H1 (cell line): ENCODE results near the gene NABP1. TPM values are rescaled to one million over a fixed set of nuclear protein-coding genes. Genes with fewer than 3 reads are reported as not detected.

Source experiments
- CTCF ChIA-PET: fragments of 300-600 bp; sonication (Branson Sonifier 250); formaldehyde crosslinking; loops from one replicate; lab custom pipeline; 2021; ENCODE audit not compliant: partially characterized antibody; lab: Charles Lee
- POLR2A ChIA-PET: fragments of 300-600 bp; sonication (Branson Sonifier 250); formaldehyde crosslinking; loops from one replicate; lab custom pipeline; 2021; ENCODE audit warnings: inconsistent platforms; ENCODE audit not compliant: partially characterized antibody; lab: Charles Lee
- DNase-seq, 2 experiments: peaks; one replicate each; pipeline versions ENCODE4 v3.0.0 to v3.0.0-alpha.2; 2010 to 2022; ENCODE audit warnings: low spot score in 2 of 2, low read depth in 1 of 2, mixed read lengths in 1 of 2
- FAIRE-seq: peaks from 2 replicates; lab custom pipeline; 2011; peaks lifted over from hg19 to GRCh38; lab: Jason Lieb, UNC
- H2AFZ ChIP-seq: 2 replicates; pipeline ENCODE4 v1.8.1; 2012; ENCODE audit warnings: low read length, inconsistent platforms
- H2AK5ac ChIP-seq: 2 replicates; pipeline ENCODE4 v1.6.1; 2013; ENCODE audit warnings: low read depth, low read length
- H2BK120ac ChIP-seq: replicated peaks from 2 replicates; pipeline ENCODE3; 2013; ENCODE audit warnings: low read depth, low read length, inconsistent platforms
- H2BK12ac ChIP-seq: 2 replicates; pipeline ENCODE4 v1.6.1; 2013; ENCODE audit warnings: low read depth, low read length
- H2BK15ac ChIP-seq: 2 replicates; pipeline ENCODE4 v1.6.1; 2013; ENCODE audit warnings: low read length
- H2BK20ac ChIP-seq: 2 replicates; pipeline ENCODE4 v1.6.1; 2013; ENCODE audit warnings: low read length
- H2BK5ac ChIP-seq: 2 replicates; pipeline ENCODE4 v1.6.1; 2013; ENCODE audit warnings: low read depth, low read length
- H3K14ac ChIP-seq: 2 replicates; pipeline ENCODE4 v1.6.1; 2013; ENCODE audit warnings: inconsistent platforms; ENCODE audit not compliant: insufficient read length
- H3K18ac ChIP-seq: 2 replicates; pipeline ENCODE4 v1.6.1; 2013; ENCODE audit warnings: low read length; ENCODE audit errors: extremely low read depth
- H3K23ac ChIP-seq: 2 replicates; pipeline ENCODE4 v1.6.1; 2013; ENCODE audit warnings: inconsistent platforms; ENCODE audit not compliant: insufficient read length
- H3K23me2 ChIP-seq: 2 replicates; pipeline ENCODE4 v1.6.1; 2013; ENCODE audit warnings: low read depth, low read length
- H3K27ac ChIP-seq: 2 replicates; pipeline ENCODE4 v1.6.1; 2011; ENCODE audit warnings: low read depth, low read length, inconsistent platforms
- H3K27me3 ChIP-seq, 4 experiments: replicated peaks in 1 of 4; 1 replicate in 1 of 4; 2 replicates in 3 of 4; pipeline versions ENCODE4 v1.6.1 to v1.8.1; 2011 to 2013; ENCODE audit warnings: low read length in 3 of 4, mild to moderate bottlenecking in 3 of 4, inconsistent platforms in 2 of 4, mixed read lengths in 2 of 4, moderate library complexity in 1 of 4; ENCODE audit not compliant: control insufficient read depth in 3 of 4, insufficient read depth in 3 of 4; ENCODE audit errors: extremely low read depth in 1 of 4
- H3K36me3 ChIP-seq, 4 experiments: 2 replicates each; pipeline versions ENCODE4 v1.6.1 to v1.8.1; 2011 to 2013; ENCODE audit warnings: mild to moderate bottlenecking in 4 of 4, low read length in 3 of 4, moderate library complexity in 2 of 4, control low read depth in 1 of 4, inconsistent platforms in 1 of 4; ENCODE audit not compliant: insufficient read depth in 4 of 4, control insufficient read depth in 2 of 4
- H3K4ac ChIP-seq: replicated peaks from 2 replicates; pipeline ENCODE3; 2013; ENCODE audit warnings: low read length, low read depth, mixed read lengths, inconsistent platforms; ENCODE audit not compliant: insufficient read length
- H3K4me1 ChIP-seq, 4 experiments: replicated peaks in 1 of 4; 1 replicate in 1 of 4; 2 replicates in 3 of 4; pipeline versions ENCODE4 v1.6.1 to v1.8.1; 2011 to 2013; ENCODE audit warnings: low read length in 3 of 4, inconsistent platforms in 2 of 4, mixed read lengths in 1 of 4; ENCODE audit not compliant: insufficient read depth in 4 of 4, control insufficient read depth in 3 of 4
- H3K4me2 ChIP-seq, 2 experiments: 2 replicates each; pipeline versions ENCODE4 v1.6.1 to v1.8.1; 2011 to 2013; ENCODE audit warnings: low read depth in 2 of 2, low read length in 2 of 2, control low read depth in 1 of 2, inconsistent platforms in 1 of 2, mild to moderate bottlenecking in 1 of 2; ENCODE audit not compliant: insufficient read depth in 1 of 2
- H3K4me3 ChIP-seq, 4 experiments: fragments of 200-600, 300-600 bp in 1 of 4; sonication (generic), shearing (Covaris generic), sonication (Bioruptor Twin) in 1 of 4; 2 replicates each; pipeline versions ENCODE4 v1.5.1 to v1.8.1; 2011 to 2016; ENCODE audit warnings: low read length in 4 of 4, low read depth in 3 of 4, control low read depth in 2 of 4, inconsistent platforms in 2 of 4, mild to moderate bottlenecking in 2 of 4, mixed read lengths in 1 of 4, moderate library complexity in 1 of 4; ENCODE audit not compliant: insufficient read depth in 2 of 4; ENCODE audit errors: extremely low read depth in 1 of 4
- H3K56ac ChIP-seq: replicated peaks from 2 replicates; pipeline ENCODE3; 2013; ENCODE audit warnings: low read depth, mild to moderate bottlenecking, mixed read lengths, low read length, inconsistent platforms; ENCODE audit not compliant: insufficient read length
- H3K79me1 ChIP-seq: 2 replicates; pipeline ENCODE4 v1.6.1; 2013; ENCODE audit warnings: low read depth, low read length, control low read depth
- H3K79me2 ChIP-seq, 2 experiments: 2 replicates each; pipeline versions ENCODE4 v1.6.1 to v1.8.1; 2012 to 2013; ENCODE audit warnings: low read length in 2 of 2, mild to moderate bottlenecking in 2 of 2, inconsistent platforms in 1 of 2; ENCODE audit not compliant: insufficient read depth in 2 of 2, control insufficient read depth in 1 of 2
- H3K9ac ChIP-seq, 4 experiments: replicated peaks in 1 of 4; 1 replicate in 1 of 4; 2 replicates in 3 of 4; pipeline versions ENCODE4 v1.6.1 to v1.8.1; 2011 to 2013; ENCODE audit warnings: low read depth in 3 of 4, low read length in 3 of 4, control low read depth in 2 of 4, mild to moderate bottlenecking in 2 of 4, moderate library complexity in 2 of 4, inconsistent platforms in 1 of 4; ENCODE audit errors: extremely low read depth in 1 of 4
- H3K9me3 ChIP-seq, 2 experiments: 2 replicates each; pipeline versions ENCODE4 v1.6.1 to v1.8.1; 2012 to 2013; ENCODE audit warnings: mild to moderate bottlenecking in 2 of 2, moderate library complexity in 2 of 2, control low read depth in 1 of 2, inconsistent platforms in 1 of 2, low read depth in 1 of 2, low read length in 1 of 2, mixed read lengths in 1 of 2; ENCODE audit not compliant: insufficient read depth in 2 of 2
- H4K20me1 ChIP-seq, 2 experiments: replicated peaks in 1 of 2; 2 replicates each; pipeline versions ENCODE3 to v1.8.1; 2011 to 2013; ENCODE audit warnings: inconsistent platforms in 2 of 2, low read length in 2 of 2, mild to moderate bottlenecking in 1 of 2; ENCODE audit not compliant: insufficient read depth in 2 of 2, control insufficient read depth in 1 of 2
- H4K5ac ChIP-seq: 2 replicates; pipeline ENCODE4 v1.6.1; 2013; ENCODE audit warnings: low read length, low read depth, mixed read lengths, inconsistent platforms; ENCODE audit not compliant: insufficient read length
- H4K8ac ChIP-seq: 2 replicates; pipeline ENCODE4 v1.8.0; 2013; ENCODE audit warnings: mild to moderate bottlenecking, moderate library complexity, low read length, inconsistent platforms; ENCODE audit not compliant: insufficient read depth; ENCODE audit errors: extremely low read depth
- H4K91ac ChIP-seq: replicated peaks from 2 replicates; pipeline ENCODE3; 2013; ENCODE audit warnings: low read length, mixed read lengths, inconsistent platforms; ENCODE audit not compliant: insufficient read length
- CBX5 ChIP-seq: fragments of 300-800, 300-1000 bp; sonication (generic); IDR thresholded peaks from 2 replicates; pipeline ENCODE4 v1.7.1; 2016; ENCODE audit warnings: antibody characterized with exemption, low read length, low read depth
- RNF2 ChIP-seq: fragments of 200-900, 300-1000 bp; sonication (generic); IDR thresholded peaks from 2 replicates; pipeline ENCODE4 v1.7.1; 2016; ENCODE audit warnings: borderline replicate concordance, low read depth, mild to moderate bottlenecking, antibody characterized with exemption, low read length; ENCODE audit not compliant: poor library complexity, severe bottlenecking; ENCODE audit errors: missing control alignments
- RXRA ChIP-seq: IDR thresholded peaks from 2 replicates; pipeline ENCODE4 v1.6.1; 2011; ENCODE audit warnings: low read depth, mild to moderate bottlenecking, low read length, moderate library complexity; ENCODE audit not compliant: insufficient read depth
- SAP30 ChIP-seq: fragments of 300-600 bp; sonication (generic); IDR thresholded peaks from 2 replicates; pipeline ENCODE4 v1.7.1; 2012; ENCODE audit warnings: low read length, moderate library complexity, mild to moderate bottlenecking, inconsistent platforms; ENCODE audit not compliant: insufficient read depth, insufficient replicate concordance
- SIRT6 ChIP-seq: IDR thresholded peaks from one replicate; pipeline ENCODE4 v1.7.1; 2012; ENCODE audit warnings: low read length, inconsistent platforms
- TAF1 ChIP-seq: IDR thresholded peaks from 2 replicates; pipeline ENCODE4 v1.6.1; 2011; ENCODE audit warnings: mild to moderate bottlenecking, low read depth, low read length
- TEAD4 ChIP-seq: IDR thresholded peaks from 2 replicates; pipeline ENCODE4 v1.6.1; 2012; ENCODE audit warnings: low read depth, low read length, inconsistent platforms, mixed read lengths
- WGBS, 2 experiments: shearing (Covaris generic) in 1 of 2; methylation state at CpG; one replicate each; pipeline versions ENCODE4 v1.1.6 to v1.1.7; 2013 to 2015; ENCODE audit warnings: low lambda C conversion rate in 2 of 2, mixed read lengths in 2 of 2, inconsistent platforms in 1 of 2, low coverage in 1 of 2, missing lambda C conversion rate in 1 of 2; ENCODE audit not compliant: insufficient replicate concordance in 2 of 2, insufficient coverage in 1 of 2, insufficient read length in 1 of 2; ENCODE audit errors: extremely low coverage in 1 of 2, missing lambda C conversion rate in 1 of 2; 5-methylcytosine and 5-hydroxymethylcytosine counted together
- polyA plus RNA-seq, 7 experiments: library from polyadenylated mRNA; depleted of rRNA in 3 of 7; stranded (reverse) in 5 of 7; unstranded in 2 of 7; fragments of >200 nt in 5 of 7; fragments of 200-250 nt in 2 of 7; gene quantifications; 1 replicate in 5 of 7; 2 replicates in 1 of 7; 4 replicates in 1 of 7; pipeline versions ENCODE4 v1.2.1 to v1.2.3, GENCODE V29; 2011 to 2013; ENCODE audit warnings: missing spikeins in 2 of 7, mixed read lengths in 2 of 7
- total RNA-seq: library from RNA; stranded (reverse); fragmentation: NEBNext Ultra II Directional; extraction: Animal tissue kit (Norgen Biotek cat#: 25700); gene quantifications from 2 replicates; pipeline ENCODE4 v1.2.1, GENCODE V29; 2021

Gene NABP1
- total and polyA plus RNA-seq, 2 of the 8 experiments (the other 6 are each of a cell fraction or from before 2014, with no cell fraction given), result 0.63 to 4.8 TPM

GRCh38 chr2:191719261-191719660 is 41.3 kb downstream of the NABP1 start:
- Histone ChIP-seq H2AFZ (no peak overlapping the region), H2BK5ac (no peak overlapping the region), H2BK15ac (no peak overlapping the region), H4K20me1 (no peaks in the 10 kb centered on the region), H3K4me3 (no peak overlapping the region), H3K4me1 (peaks cover 0 to 5% (median 2%) of the 10 kb centered on the region in 4 experiments; a peak in 2 of 7 replicates), H3K23me2 (no peaks in the 10 kb centered on the region; the same call in 1 of the 2 replicates), H4K8ac (no peak overlapping the region), H3K79me2 (no peaks in the 10 kb centered on the region), H3K9ac (no peak overlapping the region), H3K56ac (no peak overlapping the region), H3K18ac (no peak overlapping the region), H3K4me2 (no peak overlapping the region), H4K5ac (no peak overlapping the region), H3K27me3 (no peaks in the 10 kb centered on the region), H3K4ac (no peak overlapping the region), H2AK5ac (no peak overlapping the region), H3K14ac (no peak overlapping the region), H2BK20ac (no peak overlapping the region), H3K27ac (no peak overlapping the region), H2BK12ac (no peak overlapping the region), H4K91ac (no peak overlapping the region), H3K9me3 (no peaks in the 10 kb centered on the region), H3K23ac (no peak overlapping the region), H3K79me1 (no peaks in the 10 kb centered on the region), H2BK120ac (no peak overlapping the region), H3K36me3 (no peaks in the 10 kb centered on the region)
- ChIA-PET POLR2A (no interaction called here), CTCF (interaction anchor here (0.8 kb wide), 1 partner anchor 9 kb away, joined by 3 read pairs; no protein-coding TSS in a partner anchor)
- DNase-seq (no peak), FAIRE-seq (no peak)
- no peak for TF ChIP-seq TAF1
- TF ChIP-seq RXRA, result no peak
- TF ChIP-seq CBX5, result no peak
- TF ChIP-seq RNF2, result no peak
- no peak for TF ChIP-seq TEAD4
- TF ChIP-seq SAP30, result no peak
- TF ChIP-seq SIRT6, result no peak
- 89% methylated on average over 2 of the region's 2 CpGs; no CpG with 5 or more reads in 1 of the 2 experiments for WGBS, 2 experiments
